IMR-90 (cell line): ENCODE measurements around the gene EVI5. TPM values are rescaled to one million over a fixed set of nuclear protein-coding genes. Genes with fewer than 3 reads are reported as not detected.

Experiments used
- ATAC-seq: fragments of 200-7000 bp; cut with Tn5 transposase; 2 replicates; pipeline ENCODE4 v1.9.1; 2020; ENCODE audit warnings: low read depth, mild to moderate bottlenecking, moderate library complexity
- BruUV-seq: library from RNA; stranded (reverse); fragments of 400-500 nt; replicated peaks from 2 replicates; lab custom pipeline; 2021; lab: Mats Ljungman, UMichigan
- CTCF ChIA-PET: fragments of 300-600 bp; formaldehyde crosslinking; extraction: SDS; loops from one replicate; lab custom pipeline; 2021; ENCODE audit warnings: antibody characterized with exemption; lab: Yijun Ruan, JAX
- POLR2A ChIA-PET: fragments of 300-600 bp; sonication (Branson Sonifier 250); formaldehyde crosslinking; loops from one replicate; lab custom pipeline; 2022; ENCODE audit warnings: antibody characterized with exemption; ENCODE audit not compliant: unreplicated experiment; lab: Charles Lee
- DNase-seq: peaks from one replicate; pipeline ENCODE4 v3.0.0; 2013
- H2AFZ ChIP-seq: replicated peaks from 2 replicates; pipeline ENCODE3; 2013; ENCODE audit warnings: low read length, mild to moderate bottlenecking; ENCODE audit not compliant: poor library complexity
- H2AK5ac ChIP-seq: 2 replicates; pipeline ENCODE4 v1.6.1; 2013; ENCODE audit warnings: low read depth, low read length, inconsistent platforms
- H2AK9ac ChIP-seq: replicated peaks from 2 replicates; pipeline ENCODE3; 2013; ENCODE audit warnings: mild to moderate bottlenecking, low read depth, low read length, moderate library complexity; ENCODE audit not compliant: poor library complexity
- H2BK120ac ChIP-seq: 2 replicates; pipeline ENCODE4 v1.6.1; 2013; ENCODE audit warnings: low read depth, low read length, inconsistent platforms
- H2BK15ac ChIP-seq: 3 replicates; pipeline ENCODE4 v1.6.1; 2013; ENCODE audit warnings: low read depth, low read length, inconsistent platforms
- H2BK20ac ChIP-seq: 2 replicates; pipeline ENCODE4 v1.6.1; 2013; ENCODE audit warnings: low read depth, mild to moderate bottlenecking, inconsistent platforms, low read length, moderate library complexity
- H2BK5ac ChIP-seq: 2 replicates; pipeline ENCODE4 v1.6.1; 2013; ENCODE audit warnings: mild to moderate bottlenecking, low read depth, low read length, inconsistent platforms; ENCODE audit not compliant: poor library complexity, severe bottlenecking
- H3K14ac ChIP-seq: replicated peaks from 2 replicates; pipeline ENCODE4 v1.6.1; 2013; ENCODE audit warnings: low read depth, low read length, inconsistent platforms
- H3K18ac ChIP-seq: 2 replicates; pipeline ENCODE4 v1.6.1; 2013; ENCODE audit warnings: low read depth, low read length, control low read depth
- H3K23ac ChIP-seq: 2 replicates; pipeline ENCODE4 v1.6.1; 2013; ENCODE audit warnings: low read depth, low read length, inconsistent platforms
- H3K27ac ChIP-seq: 2 replicates; pipeline ENCODE4 v1.5.1; 2013; ENCODE audit warnings: mild to moderate bottlenecking, control low read depth, low read length; ENCODE audit not compliant: insufficient read depth
- H3K27me3 ChIP-seq: 2 replicates; pipeline ENCODE4 v1.6.1; 2013; ENCODE audit warnings: low read length; ENCODE audit not compliant: control insufficient read depth, insufficient read depth
- H3K36me3 ChIP-seq: 2 replicates; pipeline ENCODE4 v1.6.1; 2013; ENCODE audit warnings: low read length, mixed read lengths; ENCODE audit not compliant: control insufficient read depth, insufficient read depth
- H3K4ac ChIP-seq: 2 replicates; pipeline ENCODE4 v1.6.1; 2013; ENCODE audit warnings: low read depth, low read length, inconsistent platforms
- H3K4me1 ChIP-seq: 2 replicates; pipeline ENCODE4 v1.6.1; 2013; ENCODE audit warnings: low read length, mixed read lengths; ENCODE audit not compliant: control insufficient read depth, insufficient read depth
- H3K4me2 ChIP-seq: 2 replicates; pipeline ENCODE4 v1.6.1; 2013; ENCODE audit warnings: low read depth, mild to moderate bottlenecking, control low read depth, low read length, moderate library complexity
- H3K4me3 ChIP-seq: 2 replicates; pipeline ENCODE4 v1.5.1; 2013; ENCODE audit warnings: low read depth, mild to moderate bottlenecking, control low read depth, low read length, moderate library complexity; ENCODE audit not compliant: insufficient read depth
- H3K56ac ChIP-seq: 2 replicates; pipeline ENCODE4 v1.6.1; 2013; ENCODE audit warnings: low read length, inconsistent platforms; ENCODE audit not compliant: insufficient read depth; ENCODE audit errors: extremely low read depth
- H3K79me1 ChIP-seq, 2 experiments: 2 replicates each; pipeline ENCODE4 v1.6.1; 2013; ENCODE audit warnings: low read length in 2 of 2, inconsistent platforms in 1 of 2, low read depth in 1 of 2
- H3K9ac ChIP-seq: 2 replicates; pipeline ENCODE4 v1.6.1; 2013; ENCODE audit warnings: low read depth, low read length, control low read depth
- H3K9me1 ChIP-seq: 2 replicates; pipeline ENCODE4 v1.6.1; 2013; ENCODE audit warnings: low read length, inconsistent platforms; ENCODE audit not compliant: insufficient read depth
- H3K9me3 ChIP-seq: 2 replicates; pipeline ENCODE4 v1.6.1; 2013; ENCODE audit warnings: low read length; ENCODE audit not compliant: control insufficient read depth, insufficient read depth
- H4K20me1 ChIP-seq: 2 replicates; pipeline ENCODE4 v1.6.1; 2013; ENCODE audit warnings: low read length, inconsistent platforms; ENCODE audit not compliant: insufficient read depth
- H4K5ac ChIP-seq: 2 replicates; pipeline ENCODE4 v1.6.1; 2013; ENCODE audit warnings: mild to moderate bottlenecking, low read depth, low read length, control low read depth
- H4K8ac ChIP-seq, 2 experiments: 2 replicates each; pipeline ENCODE4 v1.6.1; 2013; ENCODE audit warnings: low read depth in 2 of 2, low read length in 2 of 2, control low read depth in 1 of 2, inconsistent platforms in 1 of 2
- H4K91ac ChIP-seq: 2 replicates; pipeline ENCODE4 v1.6.1; 2013; ENCODE audit warnings: low read depth, low read length, inconsistent platforms; ENCODE audit not compliant: insufficient read depth
- BHLHE40 ChIP-seq: fragments of 150-350 bp; IDR thresholded peaks from 2 replicates; pipeline ENCODE4 v1.6.1; 2016; ENCODE audit warnings: mild to moderate bottlenecking, low read depth, low read length
- CEBPB ChIP-seq: IDR thresholded peaks from 2 replicates; pipeline ENCODE4 v1.6.1; 2012; ENCODE audit warnings: low read depth, low read length, improper control_type of control experiment
- CHD1 ChIP-seq: IDR thresholded peaks from 2 replicates; pipeline ENCODE4 v1.6.1; 2012; ENCODE audit warnings: low read depth, low read length, improper control_type of control experiment
- FOS ChIP-seq: fragments of 150-350 bp; IDR thresholded peaks from 2 replicates; pipeline ENCODE4 v1.6.1; 2016; ENCODE audit warnings: low read depth, low read length
- MAFK ChIP-seq: IDR thresholded peaks from 2 replicates; pipeline ENCODE4 v1.6.1; 2012; ENCODE audit warnings: low read depth, low read length, improper control_type of control experiment
- MAZ ChIP-seq: IDR thresholded peaks from 2 replicates; pipeline ENCODE4 v1.6.1; 2012; ENCODE audit warnings: low read depth, mild to moderate bottlenecking, low read length, improper control_type of control experiment, moderate library complexity, borderline replicate concordance
- MXI1 ChIP-seq: IDR thresholded peaks from 2 replicates; pipeline ENCODE4 v1.6.1; 2012; ENCODE audit warnings: low read depth, mild to moderate bottlenecking, low read length, moderate library complexity, borderline replicate concordance
- NFE2L2 ChIP-seq: fragments of 150-350 bp; IDR thresholded peaks from 2 replicates; pipeline ENCODE4 v1.6.1; 2016; ENCODE audit warnings: low read depth, mild to moderate bottlenecking, low read length
- POLR2A ChIP-seq: IDR thresholded peaks from 2 replicates; pipeline ENCODE4 v1.6.1; 2012; ENCODE audit warnings: mild to moderate bottlenecking, low read depth, low read length
- RAD21 ChIP-seq: IDR thresholded peaks from 2 replicates; pipeline ENCODE4 v1.6.1; 2012; ENCODE audit warnings: low read length, improper control_type of control experiment
- RCOR1 ChIP-seq: IDR thresholded peaks from 2 replicates; pipeline ENCODE4 v1.6.1; 2012; ENCODE audit warnings: mild to moderate bottlenecking, low read length, improper control_type of control experiment; ENCODE audit not compliant: insufficient replicate concordance
- RFX5 ChIP-seq: IDR thresholded peaks from 2 replicates; pipeline ENCODE4 v1.8.0; 2012; ENCODE audit warnings: low read depth, mild to moderate bottlenecking, low read length, moderate library complexity
- SMC3 ChIP-seq: fragments of 150-350 bp; IDR thresholded peaks from 2 replicates; pipeline ENCODE4 v1.6.1; 2016; ENCODE audit warnings: low read depth, mild to moderate bottlenecking, antibody characterized with exemption, low read length, moderate library complexity
- WGBS, 2 experiments: methylation state at CpG; one replicate each; pipeline versions ENCODE4 v1.1.5 to v1.1.7; 2013; ENCODE audit warnings: missing lambda C conversion rate in 2 of 2; ENCODE audit not compliant: insufficient read length in 1 of 2; ENCODE audit errors: extremely low coverage in 2 of 2; 5-methylcytosine and 5-hydroxymethylcytosine counted together
- dilution Hi-C: fragments of 300-500 bp; cut with HindIII; formaldehyde crosslinking; loops from one replicate; pipeline ENCODE4 v1.14.3; 2018; ENCODE audit warnings: low sequenced_read_pairs; ENCODE audit not compliant: unreplicated experiment
- in situ Hi-C: fragments of 300-500 bp; cut with MboI; formaldehyde crosslinking; loops from 3 replicates; pipeline ENCODE4 v1.14.3; 2019; ENCODE audit warnings: low sequenced_read_pairs, inconsistent platforms, mixed read lengths
- intact Hi-C: fragments of 100-400 bp; cut with micrococcal nuclease; formaldehyde crosslinking; loops from 2 replicates; pipeline ENCODE4 v1.10.0; 2022
- polyA plus RNA-seq, 3 experiments: library from polyadenylated mRNA; depleted of rRNA; stranded (reverse); fragments of >200 nt; gene quantifications; 2 replicates each; pipeline ENCODE4 v1.2.3, GENCODE V29; 2012; ENCODE audit warnings: low replicate concordance in 1 of 3
- total RNA-seq: library from RNA; depleted of rRNA; stranded (reverse); fragments of >200 nt; gene quantifications from 2 replicates; pipeline ENCODE4 v1.2.3, GENCODE V29; 2012
- TF ChIP-seq, protein P1 (sequence below): fragments of 150-350 bp; IDR thresholded peaks from 2 replicates; pipeline ENCODE4 v1.6.1; 2016; ENCODE audit warnings: low read depth, mild to moderate bottlenecking, low read length, moderate library complexity, borderline replicate concordance
- TF ChIP-seq, protein P2 (sequence below): conservative IDR thresholded peaks from 2 replicates; pipeline ENCODE4 v1.5.1; 2012; ENCODE audit warnings: mild to moderate bottlenecking, low read depth, low read length, improper control_type of control experiment

The EVI5 gene
- total and polyA plus RNA-seq, 2 of the 4 experiments (the other 2 are of a cell fraction) = 13.9 to 26.9 TPM

DNA sequence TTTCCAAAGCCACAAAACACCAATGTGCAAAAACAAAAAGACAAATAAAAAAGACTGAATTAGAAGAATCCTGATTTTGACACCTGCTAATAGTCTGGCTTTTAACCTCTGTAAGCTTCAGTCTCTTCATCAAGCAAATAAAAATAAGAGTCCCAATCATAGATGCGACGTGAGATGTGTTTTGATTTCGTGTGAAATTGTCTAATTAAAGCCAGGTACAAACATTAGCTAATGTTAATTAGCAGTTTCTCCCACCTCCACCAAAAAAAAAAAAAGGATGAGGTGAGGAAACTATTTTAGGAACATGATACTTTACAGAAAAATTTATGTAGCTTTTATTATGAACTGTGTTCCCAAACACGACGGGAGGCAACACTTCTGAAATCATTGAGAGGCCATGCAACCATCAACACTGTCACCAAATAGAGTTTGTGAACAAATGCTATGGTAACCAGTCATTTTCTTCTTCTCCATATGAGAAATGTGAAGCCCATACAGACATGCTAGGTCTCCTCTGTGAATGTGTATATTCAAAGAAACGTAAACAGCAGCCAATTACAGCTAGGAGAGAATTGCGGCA, 6.7 kb upstream of the EVI5 start:
- H3K56ac ChIP-seq = no peak overlapping the region
- peak overlapping the region; percentile 27; the same call in 1 of the 2 replicates for H2BK20ac ChIP-seq
- H3K4me2 ChIP-seq = no peak overlapping the region
- POLR2A ChIA-PET = no interaction called here
- no peak overlapping the region for H3K4ac ChIP-seq
- H3K4me1 ChIP-seq = peaks cover 2% of the 10 kb centered on the region; the same call in 1 of the 2 replicates
- H3K18ac ChIP-seq = no peak overlapping the region
- no peak overlapping the region for H3K27ac ChIP-seq
- dilution Hi-C loops (no loop called here), intact Hi-C loops (no loop called here), in situ Hi-C loops (no loop called here)
- DNase-seq (no peak), ATAC-seq (no peak)
- H2BK120ac ChIP-seq = no peak overlapping the region
- no TSS peak for BruUV-seq
- H4K20me1 ChIP-seq = no peaks in the 10 kb centered on the region
- H4K8ac ChIP-seq = no peak overlapping the region
- H3K14ac ChIP-seq = no peak overlapping the region
- no peak for TF ChIP-seq SMC3
- TF ChIP-seq MXI1 = no peak
- TF ChIP-seq RFX5 = no peak
- TF ChIP-seq, protein P1, sequence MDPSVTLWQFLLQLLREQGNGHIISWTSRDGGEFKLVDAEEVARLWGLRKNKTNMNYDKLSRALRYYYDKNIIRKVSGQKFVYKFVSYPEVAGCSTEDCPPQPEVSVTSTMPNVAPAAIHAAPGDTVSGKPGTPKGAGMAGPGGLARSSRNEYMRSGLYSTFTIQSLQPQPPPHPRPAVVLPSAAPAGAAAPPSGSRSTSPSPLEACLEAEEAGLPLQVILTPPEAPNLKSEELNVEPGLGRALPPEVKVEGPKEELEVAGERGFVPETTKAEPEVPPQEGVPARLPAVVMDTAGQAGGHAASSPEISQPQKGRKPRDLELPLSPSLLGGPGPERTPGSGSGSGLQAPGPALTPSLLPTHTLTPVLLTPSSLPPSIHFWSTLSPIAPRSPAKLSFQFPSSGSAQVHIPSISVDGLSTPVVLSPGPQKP = no peak
- TF ChIP-seq FOS = no peak
- TF ChIP-seq NFE2L2 = no peak
- TF ChIP-seq POLR2A = no peak
- TF ChIP-seq, protein P2, sequence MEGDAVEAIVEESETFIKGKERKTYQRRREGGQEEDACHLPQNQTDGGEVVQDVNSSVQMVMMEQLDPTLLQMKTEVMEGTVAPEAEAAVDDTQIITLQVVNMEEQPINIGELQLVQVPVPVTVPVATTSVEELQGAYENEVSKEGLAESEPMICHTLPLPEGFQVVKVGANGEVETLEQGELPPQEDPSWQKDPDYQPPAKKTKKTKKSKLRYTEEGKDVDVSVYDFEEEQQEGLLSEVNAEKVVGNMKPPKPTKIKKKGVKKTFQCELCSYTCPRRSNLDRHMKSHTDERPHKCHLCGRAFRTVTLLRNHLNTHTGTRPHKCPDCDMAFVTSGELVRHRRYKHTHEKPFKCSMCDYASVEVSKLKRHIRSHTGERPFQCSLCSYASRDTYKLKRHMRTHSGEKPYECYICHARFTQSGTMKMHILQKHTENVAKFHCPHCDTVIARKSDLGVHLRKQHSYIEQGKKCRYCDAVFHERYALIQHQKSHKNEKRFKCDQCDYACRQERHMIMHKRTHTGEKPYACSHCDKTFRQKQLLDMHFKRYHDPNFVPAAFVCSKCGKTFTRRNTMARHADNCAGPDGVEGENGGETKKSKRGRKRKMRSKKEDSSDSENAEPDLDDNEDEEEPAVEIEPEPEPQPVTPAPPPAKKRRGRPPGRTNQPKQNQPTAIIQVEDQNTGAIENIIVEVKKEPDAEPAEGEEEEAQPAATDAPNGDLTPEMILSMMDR = no peak
- no peak for TF ChIP-seq CEBPB
- TF ChIP-seq CHD1 = no peak
- TF ChIP-seq RCOR1 = no peak
- no peak for TF ChIP-seq MAFK
- no peak for TF ChIP-seq RAD21
- TF ChIP-seq BHLHE40 = no peak
- no peak for TF ChIP-seq MAZ
- H2BK5ac ChIP-seq = no peak overlapping the region
- H3K27me3 ChIP-seq = no peaks in the 10 kb centered on the region
- CTCF ChIA-PET = interaction anchor here (1.4 kb wide), 1 partner anchor 43 kb away, joined by 4 read pairs; no protein-coding TSS in a partner anchor
- H3K79me1 ChIP-seq = no peaks in the 10 kb centered on the region
- H4K91ac ChIP-seq = no peak overlapping the region
- peaks cover 6% of the 10 kb centered on the region; the same call in 1 of the 2 replicates for H3K9me3 ChIP-seq
- H4K5ac ChIP-seq = no peak overlapping the region
- no peak overlapping the region for H3K23ac ChIP-seq
- WGBS, 2 experiments = no CpG with 5 or more reads among the region's 7 CpGs
- H2AFZ ChIP-seq = no peak overlapping the region
- H2AK9ac ChIP-seq = no peak overlapping the region
- no peaks in the 10 kb centered on the region for H3K36me3 ChIP-seq
- H2AK5ac ChIP-seq = no peak overlapping the region
- no peak overlapping the region for H3K4me3 ChIP-seq
- no peak overlapping the region for H3K9ac ChIP-seq
- H2BK15ac ChIP-seq = no peak overlapping the region
- H3K9me1 ChIP-seq = no peaks in the 10 kb centered on the region; the same call in 1 of the 2 replicates
